KMS-11 (cell line): ENCODE measurements around the gene COL23A1.

Source experiments
- H2AFZ ChIP-seq: fragments of 200-600 bp; sonication (generic); 2 replicates; pipeline ENCODE4 v1.6.1; 2016; ENCODE audit warnings: antibody characterized with exemption, mixed run types, low read depth
- H3K27ac ChIP-seq: fragments of 200-600 bp; sonication (generic); 2 replicates; pipeline ENCODE4 v1.6.1; 2016; ENCODE audit warnings: mild to moderate bottlenecking, mixed run types
- H3K27me3 ChIP-seq: fragments of 200-600 bp; sonication (generic); 2 replicates; pipeline ENCODE4 v1.6.1; 2017; ENCODE audit warnings: mild to moderate bottlenecking, low read depth, mixed run types, moderate library complexity; ENCODE audit not compliant: insufficient read depth
- H3K36me3 ChIP-seq: fragments of 200-600 bp; sonication (generic); 2 replicates; pipeline ENCODE4 v1.6.1; 2017; ENCODE audit warnings: mild to moderate bottlenecking, mixed run types; ENCODE audit not compliant: insufficient read depth
- H3K4me1 ChIP-seq: fragments of 200-600 bp; sonication (generic); 2 replicates; pipeline ENCODE4 v1.6.1; 2016; ENCODE audit warnings: mild to moderate bottlenecking, low read depth, mixed run types; ENCODE audit not compliant: poor library complexity, severe bottlenecking
- H3K4me2 ChIP-seq: fragments of 200-600 bp; sonication (generic); 2 replicates; pipeline ENCODE4 v1.7.0; 2016; ENCODE audit warnings: mild to moderate bottlenecking, mixed run types
- H3K4me3 ChIP-seq: fragments of 200-600 bp; sonication (generic); IDR thresholded peaks from 2 replicates; pipeline ENCODE4 v1.6.1; 2017; ENCODE audit warnings: low read depth, low read length, mixed read lengths; ENCODE audit not compliant: insufficient read depth
- H3K79me2 ChIP-seq: fragments of 200-600 bp; sonication (generic); 2 replicates; pipeline ENCODE4 v1.6.1; 2016; ENCODE audit warnings: low read depth, mixed run types; ENCODE audit not compliant: insufficient read depth
- H3K9ac ChIP-seq: fragments of 200-600 bp; sonication (generic); 2 replicates; pipeline ENCODE4 v1.6.1; 2016; ENCODE audit warnings: mild to moderate bottlenecking, mixed run types
- H4K20me1 ChIP-seq: fragments of 200-600 bp; sonication (generic); 2 replicates; pipeline ENCODE4 v1.6.1; 2016; ENCODE audit warnings: mild to moderate bottlenecking, mixed run types; ENCODE audit not compliant: insufficient read depth
- TF ChIP-seq, protein P1 (sequence below): fragments of 200-600 bp; sonication (generic); conservative IDR thresholded peaks from 2 replicates; pipeline ENCODE4 v1.6.1; 2017; ENCODE audit warnings: low read depth, mild to moderate bottlenecking, antibody characterized with exemption, low read length, moderate library complexity, mixed read lengths

Gene COL23A1

DNA sequence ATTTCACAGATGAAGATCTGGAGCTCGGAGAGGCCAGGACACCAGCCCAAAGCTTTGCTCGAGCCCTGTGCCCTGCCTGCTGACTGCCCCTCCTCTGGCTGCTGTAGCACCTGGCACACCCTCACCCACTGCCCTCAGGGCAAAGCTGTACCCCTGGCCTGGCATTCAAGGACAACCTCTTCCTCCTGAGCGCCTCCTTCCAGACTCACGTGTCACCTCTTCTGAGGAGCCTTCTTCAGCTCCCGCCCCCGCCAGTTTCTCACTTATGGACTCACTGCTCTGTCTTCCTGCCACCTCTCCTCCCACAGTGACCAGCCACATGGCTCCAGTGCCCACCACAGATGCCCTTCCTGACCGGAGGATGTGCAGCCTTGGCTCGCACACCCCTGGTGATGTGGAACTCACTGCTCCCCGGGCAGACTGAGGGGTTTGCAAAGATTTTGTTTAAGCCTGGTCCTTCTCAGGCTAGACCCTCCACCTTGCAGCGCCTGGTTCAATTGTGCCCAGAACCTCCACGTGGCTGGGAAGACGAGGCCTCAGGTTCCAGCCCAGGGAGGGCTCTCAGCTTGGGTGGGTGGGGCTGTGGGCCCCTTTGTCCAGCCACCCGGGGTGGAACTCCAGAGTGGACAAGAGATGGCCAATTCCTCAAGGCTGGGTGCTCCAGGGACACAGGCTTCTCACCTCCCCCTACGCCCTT lies 311.0 kb downstream of the COL23A1 start:
- H3K36me3 ChIP-seq, result no peaks in the 10 kb centered on the region
- no peak overlapping the region for H3K9ac ChIP-seq
- no peak overlapping the region for H2AFZ ChIP-seq
- peaks cover 3% of the 10 kb centered on the region; the same call in 1 of the 2 replicates for H3K27me3 ChIP-seq
- no peak overlapping the region for H3K4me3 ChIP-seq
- H3K4me2 ChIP-seq, result no peak overlapping the region
- TF ChIP-seq, protein P1, sequence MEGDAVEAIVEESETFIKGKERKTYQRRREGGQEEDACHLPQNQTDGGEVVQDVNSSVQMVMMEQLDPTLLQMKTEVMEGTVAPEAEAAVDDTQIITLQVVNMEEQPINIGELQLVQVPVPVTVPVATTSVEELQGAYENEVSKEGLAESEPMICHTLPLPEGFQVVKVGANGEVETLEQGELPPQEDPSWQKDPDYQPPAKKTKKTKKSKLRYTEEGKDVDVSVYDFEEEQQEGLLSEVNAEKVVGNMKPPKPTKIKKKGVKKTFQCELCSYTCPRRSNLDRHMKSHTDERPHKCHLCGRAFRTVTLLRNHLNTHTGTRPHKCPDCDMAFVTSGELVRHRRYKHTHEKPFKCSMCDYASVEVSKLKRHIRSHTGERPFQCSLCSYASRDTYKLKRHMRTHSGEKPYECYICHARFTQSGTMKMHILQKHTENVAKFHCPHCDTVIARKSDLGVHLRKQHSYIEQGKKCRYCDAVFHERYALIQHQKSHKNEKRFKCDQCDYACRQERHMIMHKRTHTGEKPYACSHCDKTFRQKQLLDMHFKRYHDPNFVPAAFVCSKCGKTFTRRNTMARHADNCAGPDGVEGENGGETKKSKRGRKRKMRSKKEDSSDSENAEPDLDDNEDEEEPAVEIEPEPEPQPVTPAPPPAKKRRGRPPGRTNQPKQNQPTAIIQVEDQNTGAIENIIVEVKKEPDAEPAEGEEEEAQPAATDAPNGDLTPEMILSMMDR, result no peak
- no peaks in the 10 kb centered on the region for H3K79me2 ChIP-seq
- no peaks in the 10 kb centered on the region for H4K20me1 ChIP-seq
- no peaks in the 10 kb centered on the region for H3K4me1 ChIP-seq
- no peak overlapping the region for H3K27ac ChIP-seq

DNA sequence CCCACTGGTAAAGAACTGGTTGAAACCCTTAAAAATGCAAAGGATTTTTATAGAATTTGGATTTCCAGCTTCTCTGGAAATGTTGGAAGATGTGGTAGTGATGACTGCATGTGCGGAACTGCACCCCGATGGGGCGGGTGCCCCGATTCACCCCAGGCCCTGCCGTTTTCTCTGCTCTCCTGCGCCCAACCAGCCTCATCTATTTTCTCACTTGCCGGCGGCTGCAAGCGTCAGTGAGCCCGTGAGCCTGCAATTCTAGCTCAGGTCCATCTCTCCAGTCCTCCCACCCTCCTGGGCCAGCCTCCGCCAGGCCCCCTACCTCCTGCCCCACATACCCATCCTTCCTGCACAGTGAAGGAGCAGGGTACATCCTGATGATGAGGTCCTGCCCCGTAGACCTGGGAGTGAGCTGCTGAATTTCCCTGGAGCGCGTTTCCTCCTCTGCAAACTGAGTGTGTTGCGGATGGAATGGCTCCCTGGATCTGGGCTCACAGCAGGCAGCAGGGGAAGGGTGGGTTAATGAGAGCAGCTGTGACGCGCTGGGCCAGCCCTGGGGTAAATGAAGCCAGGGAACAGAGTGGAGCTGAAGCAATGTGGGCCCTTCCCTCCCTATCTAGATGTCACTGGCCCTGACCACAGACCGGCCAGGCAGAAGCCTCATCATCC lies 311.7 kb downstream of the COL23A1 start:
- no peak overlapping the region for H2AFZ ChIP-seq
- no peak overlapping the region for H3K9ac ChIP-seq
- H3K79me2 ChIP-seq, result no peaks in the 10 kb centered on the region
- TF ChIP-seq, protein P1, result no peak
- H4K20me1 ChIP-seq, result no peaks in the 10 kb centered on the region
- peaks cover 3% of the 10 kb centered on the region; the same call in 1 of the 2 replicates for H3K27me3 ChIP-seq
- H3K4me3 ChIP-seq, result no peak overlapping the region
- H3K4me2 ChIP-seq, result no peak overlapping the region
- H3K27ac ChIP-seq, result no peak overlapping the region
- no peaks in the 10 kb centered on the region for H3K36me3 ChIP-seq
- no peaks in the 10 kb centered on the region for H3K4me1 ChIP-seq

DNA sequence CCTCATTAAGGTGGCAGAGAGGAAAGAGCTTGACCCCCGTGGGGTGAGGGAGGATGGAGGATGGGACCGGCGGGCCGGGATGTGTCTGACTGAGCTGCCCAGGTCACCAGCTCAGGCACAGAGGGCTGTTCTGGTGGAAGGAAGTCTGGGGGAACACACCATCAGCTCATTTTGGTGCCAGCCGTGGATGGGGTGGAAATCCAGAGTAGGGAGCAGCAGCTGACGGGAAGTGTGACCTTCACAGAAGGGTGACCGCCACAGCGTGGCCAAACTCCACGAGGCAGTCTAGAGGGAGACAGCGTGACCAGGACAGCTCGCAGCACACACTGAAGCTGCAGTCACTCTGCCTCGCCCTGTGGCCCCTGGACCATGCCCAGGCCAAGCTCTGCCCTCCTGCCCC lies 312.3 kb downstream of the COL23A1 start:
- H3K4me1 ChIP-seq, result no peaks in the 10 kb centered on the region
- H3K4me3 ChIP-seq, result no peak overlapping the region
- H3K79me2 ChIP-seq, result no peaks in the 10 kb centered on the region
- H2AFZ ChIP-seq, result no peak overlapping the region
- no peak overlapping the region for H3K9ac ChIP-seq
- TF ChIP-seq, protein P1, result no peak
- H3K27ac ChIP-seq, result no peak overlapping the region
- H3K27me3 ChIP-seq, result peaks cover 3% of the 10 kb centered on the region; the same call in 1 of the 2 replicates
- no peaks in the 10 kb centered on the region for H4K20me1 ChIP-seq
- H3K36me3 ChIP-seq, result no peaks in the 10 kb centered on the region
- no peak overlapping the region for H3K4me2 ChIP-seq

DNA sequence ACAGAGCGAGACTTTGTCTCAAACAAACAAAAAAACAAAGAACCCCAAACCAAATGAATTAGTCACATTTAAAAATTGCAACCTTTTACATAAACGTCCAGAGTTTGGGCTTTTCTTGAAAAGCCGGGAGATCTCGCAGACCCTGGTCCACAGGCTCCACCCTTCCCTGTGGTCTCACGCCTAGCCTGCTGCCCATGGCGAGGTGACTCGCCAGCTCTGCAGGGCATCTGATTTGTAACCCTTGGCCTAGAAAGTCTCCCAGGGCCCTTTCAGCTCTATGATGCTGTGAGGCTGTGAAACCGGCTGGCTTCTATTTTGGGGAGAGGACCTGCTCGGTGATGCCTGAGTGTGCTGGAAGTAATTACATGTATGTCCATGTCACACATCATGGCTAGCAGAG lies 312.8 kb downstream of the COL23A1 start:
- Histone ChIP-seq H3K4me3 (no peak overlapping the region), H2AFZ (no peak overlapping the region), H3K4me1 (no peaks in the 10 kb centered on the region), H3K27ac (no peak overlapping the region), H3K27me3 (peaks cover 3% of the 10 kb centered on the region; the same call in 1 of the 2 replicates), H3K36me3 (no peaks in the 10 kb centered on the region), H4K20me1 (no peaks in the 10 kb centered on the region), H3K4me2 (no peak overlapping the region), H3K79me2 (no peaks in the 10 kb centered on the region), H3K9ac (no peak overlapping the region)
- TF ChIP-seq, protein P1, result no peak
